GM12878 (cell line): Measurements from ENCODE around the gene SLC5A10. TPM values are rescaled to one million over a fixed set of nuclear protein-coding genes. Genes with fewer than 3 reads are reported as not detected.
A peak's percentile ranks its signal among the peaks of the same experiment; 100 is the strongest.

ENCODE experiments used
- ATAC-seq: fragments of 200-7000 bp; cut with Tn5 transposase; 3 replicates; pipeline ENCODE4 v1.9.1; 2020; ENCODE audit warnings: mild to moderate bottlenecking, moderate library complexity
- BruUV-seq: library from RNA; stranded (reverse); fragments of 400-500 nt; replicated peaks from 2 replicates; lab custom pipeline; 2021; lab: Mats Ljungman, UMichigan
- CTCF ChIA-PET: fragments of 300-600 bp; sonication (Branson Sonifier 250); formaldehyde crosslinking; extraction: SDS; loops from one replicate; lab custom pipeline; 2021; ENCODE audit warnings: inconsistent platforms; lab: Yijun Ruan, JAX
- POLR2A ChIA-PET: fragments of 350-600 bp; formaldehyde crosslinking; extraction: SDS; loops from one replicate; lab custom pipeline; 2021; ENCODE audit warnings: inconsistent platforms; lab: Charles Lee
- RAD21 ChIA-PET: fragments of 300-600 bp; sonication (Branson Sonifier 250); formaldehyde crosslinking; loops from one replicate; lab custom pipeline; 2023; ENCODE audit warnings: antibody characterized with exemption; ENCODE audit not compliant: unreplicated experiment; lab: Charles Lee
- SMC1A ChIA-PET: fragments of 300-600 bp; sonication (Branson Sonifier 250); formaldehyde crosslinking; loops from one replicate; lab custom pipeline; 2023; ENCODE audit not compliant: unreplicated experiment, uncharacterized antibody; lab: Charles Lee
- DNase-seq: peaks from one replicate; pipeline ENCODE4 v3.0.0-alpha.2; 2011; ENCODE audit warnings: low read depth, low spot score
- FAIRE-seq: peaks from 3 replicates; lab custom pipeline; 2011; peaks lifted over from hg19 to GRCh38; lab: Jason Lieb, UNC
- H2AFZ ChIP-seq: 2 replicates; pipeline ENCODE4 v1.6.0; 2011; ENCODE audit warnings: low read depth, low read length, control low read depth; ENCODE audit not compliant: control insufficient read depth
- H3K27ac ChIP-seq: 2 replicates; pipeline ENCODE4 v1.5.1; 2011; ENCODE audit warnings: control low read depth; ENCODE audit not compliant: control insufficient read depth, insufficient read depth
- H3K27me3 ChIP-seq, 2 experiments: replicated peaks in 1 of 2; 2 replicates each; pipeline versions ENCODE4 v1.6.0 to v1.6.1; 2011; ENCODE audit warnings: low read length in 1 of 2; ENCODE audit not compliant: control insufficient read depth in 2 of 2, insufficient read depth in 2 of 2
- H3K36me3 ChIP-seq, 2 experiments: 2 replicates each; pipeline ENCODE4 v1.5.1; 2011; ENCODE audit warnings: low read length in 1 of 2; ENCODE audit not compliant: control insufficient read depth in 2 of 2, insufficient read depth in 2 of 2
- H3K4me1 ChIP-seq: 2 replicates; pipeline ENCODE4 v1.6.1; 2011; ENCODE audit warnings: mild to moderate bottlenecking, low read length, moderate library complexity, mixed read lengths; ENCODE audit not compliant: control insufficient read depth, insufficient read depth
- H3K4me2 ChIP-seq: 2 replicates; pipeline ENCODE4 v1.6.0; 2011; ENCODE audit warnings: control low read depth; ENCODE audit not compliant: control insufficient read depth, insufficient read depth
- H3K4me3 ChIP-seq: fragments of 200-600 bp; sonication (generic); 2 replicates; pipeline ENCODE4 v1.5.1; 2016
- H3K79me2 ChIP-seq: 2 replicates; pipeline ENCODE4 v1.6.0; 2011; ENCODE audit warnings: low read length; ENCODE audit not compliant: control insufficient read depth, insufficient read depth
- H3K9ac ChIP-seq: 2 replicates; pipeline ENCODE4 v1.8.0; 2011; ENCODE audit warnings: low read length, control low read depth, mixed read lengths; ENCODE audit not compliant: control insufficient read depth, insufficient read depth
- H3K9me3 ChIP-seq: replicated peaks from 3 replicates; pipeline ENCODE4 v1.5.1; 2011; ENCODE audit warnings: mild to moderate bottlenecking, low read length; ENCODE audit not compliant: control insufficient read depth, insufficient read depth
- H4K20me1 ChIP-seq: 2 replicates; pipeline ENCODE4 v1.6.0; 2011; ENCODE audit not compliant: control insufficient read depth, insufficient read depth
- ASH2L ChIP-seq: fragments of 300-600, 200-600 bp; sonication (generic); IDR thresholded peaks from 2 replicates; pipeline ENCODE4 v1.6.1; 2017; ENCODE audit warnings: low read depth, mild to moderate bottlenecking, borderline replicate concordance
- ATF7 ChIP-seq: fragments of 450-650 bp; IDR thresholded peaks from 2 replicates; pipeline ENCODE4 v1.6.1; 2016; ENCODE audit warnings: low read depth, mild to moderate bottlenecking
- CEBPB ChIP-seq, 2 experiments: fragments of 150-350 bp in 1 of 2; IDR thresholded peaks; 2 replicates each; pipeline ENCODE4 v1.6.1; 2012 to 2014; ENCODE audit warnings: low read depth in 2 of 2, low read length in 2 of 2, borderline replicate concordance in 1 of 2, inconsistent platforms in 1 of 2
- E4F1 ChIP-seq: fragments of 450-650 bp; IDR thresholded peaks from 2 replicates; pipeline ENCODE4 v1.6.1; 2018; ENCODE audit warnings: borderline replicate concordance, mild to moderate bottlenecking; ENCODE audit not compliant: partially characterized antibody
- HDGF ChIP-seq: fragments of 450-650 bp; IDR thresholded peaks from 2 replicates; pipeline ENCODE4 v1.6.1; 2016; ENCODE audit warnings: antibody characterized with exemption
- IKZF2 ChIP-seq, 2 experiments: fragments of 450-650 bp; IDR thresholded peaks; 2 replicates each; pipeline ENCODE4 v1.6.1; 2017; ENCODE audit warnings: mild to moderate bottlenecking in 2 of 2, moderate library complexity in 2 of 2
- LARP7 ChIP-seq: fragments of 450-650 bp; IDR thresholded peaks from 2 replicates; pipeline ENCODE4 v1.6.1; 2017; ENCODE audit warnings: mild to moderate bottlenecking
- MAX ChIP-seq: IDR thresholded peaks from 2 replicates; pipeline ENCODE4 v1.6.1; 2012; ENCODE audit warnings: low read depth, low read length, improper control_type of control experiment
- NR2C1 ChIP-seq: fragments of 450-650 bp; IDR thresholded peaks from 2 replicates; pipeline ENCODE4 v1.6.1; 2017; ENCODE audit warnings: antibody characterized with exemption, mild to moderate bottlenecking, moderate library complexity
- RAD21 ChIP-seq: IDR thresholded peaks from 2 replicates; pipeline ENCODE4 v1.6.1; 2011; ENCODE audit warnings: mild to moderate bottlenecking, low read depth, low read length, moderate library complexity; ENCODE audit not compliant: insufficient read depth
- RELA ChIP-seq: fragments of 450-650 bp; IDR thresholded peaks from 2 replicates; pipeline ENCODE4 v1.8.0; 2014; ENCODE audit warnings: borderline replicate concordance; ENCODE audit not compliant: partially characterized antibody
- SIX5 ChIP-seq: IDR thresholded peaks from 2 replicates; pipeline ENCODE4 v1.6.1; 2011; ENCODE audit warnings: mild to moderate bottlenecking, low read depth, low read length, moderate library complexity; ENCODE audit not compliant: severe bottlenecking
- TCF7 ChIP-seq: IDR thresholded peaks from 2 replicates; pipeline ENCODE4 v1.6.1; 2014; ENCODE audit warnings: antibody characterized with exemption, borderline replicate concordance
- YBX1 ChIP-seq: fragments of 450-650 bp; IDR thresholded peaks from 2 replicates; pipeline ENCODE4 v1.6.1; 2016; ENCODE audit warnings: antibody characterized with exemption
- YY1 ChIP-seq: IDR thresholded peaks from 2 replicates; pipeline ENCODE4 v1.6.1; 2011; ENCODE audit warnings: low read depth, mild to moderate bottlenecking, low read length
- ZBED1 ChIP-seq: IDR thresholded peaks from 2 replicates; pipeline ENCODE4 v1.6.1; 2016; ENCODE audit warnings: borderline replicate concordance
- WGBS: methylation state at CpG from one replicate; pipeline ENCODE4 v1.1.6; 2016; ENCODE audit warnings: low lambda C conversion rate; ENCODE audit not compliant: insufficient replicate concordance, insufficient coverage; ENCODE audit errors: missing lambda C conversion rate; 5-methylcytosine and 5-hydroxymethylcytosine counted together
- in situ Hi-C: fragments of 300-500 bp; cut with MboI; formaldehyde crosslinking; loops from 9 replicates; pipeline ENCODE4 v1.14.3; 2018; ENCODE audit warnings: mixed read lengths
- intact Hi-C: fragments of 100-400 bp; cut with micrococcal nuclease; formaldehyde crosslinking; loops from one replicate; pipeline ENCODE4 v1.14.2; 2022; ENCODE audit not compliant: unreplicated experiment
- polyA plus RNA-seq, 11 experiments: library from polyadenylated mRNA; depleted of rRNA in 4 of 11; unstranded in 6 of 11; stranded (reverse) in 5 of 11; fragments of >200 nt; fragmentation: Nextera tagmentation in 4 of 11; fragmentation: Illumina TruSeq in 1 of 11; extraction: Ambion mirVana in 4 of 11; extraction: Trizol in 1 of 11; gene quantifications; 1 replicate in 1 of 11; 2 replicates in 10 of 11; pipeline versions ENCODE4 v1.2.1 to v1.2.3, GENCODE V29; 2011 to 2016; ENCODE audit warnings: inconsistent platforms in 2 of 11, missing spikeins in 2 of 11, low read depth in 1 of 11
- total RNA-seq, 4 experiments: library from RNA; depleted of rRNA in 3 of 4; stranded (reverse); fragments of >200 nt in 3 of 4; fragmentation: Illumina TruSeq in 1 of 4; extraction: Trizol in 1 of 4; gene quantifications; 2 replicates each; pipeline versions ENCODE4 v1.2.1 to v1.2.3, GENCODE V29; 2013 to 2021
- TF ChIP-seq, protein P1 (sequence below): IDR thresholded peaks from 2 replicates; pipeline ENCODE4 v1.6.1; 2011; ENCODE audit warnings: mild to moderate bottlenecking, low read depth, low read length, moderate library complexity; ENCODE audit not compliant: insufficient replicate concordance
- TF ChIP-seq, protein P2 (sequence below), 3 experiments: IDR thresholded peaks in 2 of 3; conservative IDR thresholded peaks in 1 of 3; 2 replicates each; pipeline ENCODE4 v1.5.1; 2011; ENCODE audit warnings: low read depth in 3 of 3, low read length in 3 of 3, mild to moderate bottlenecking in 3 of 3, control low read depth in 2 of 3, moderate library complexity in 2 of 3, inconsistent platforms in 1 of 3, mixed read lengths in 1 of 3; ENCODE audit not compliant: control insufficient read depth in 2 of 3, insufficient read depth in 1 of 3; ENCODE audit errors: extremely low read depth in 1 of 3

Gene SLC5A10
- total and polyA plus RNA-seq, 10 of the 15 experiments (the other 5 are each of a cell fraction or from before 2014, with no cell fraction given) = under 0.01 to 0.18 (median 0.07) TPM; not detected in 4

DNA sequence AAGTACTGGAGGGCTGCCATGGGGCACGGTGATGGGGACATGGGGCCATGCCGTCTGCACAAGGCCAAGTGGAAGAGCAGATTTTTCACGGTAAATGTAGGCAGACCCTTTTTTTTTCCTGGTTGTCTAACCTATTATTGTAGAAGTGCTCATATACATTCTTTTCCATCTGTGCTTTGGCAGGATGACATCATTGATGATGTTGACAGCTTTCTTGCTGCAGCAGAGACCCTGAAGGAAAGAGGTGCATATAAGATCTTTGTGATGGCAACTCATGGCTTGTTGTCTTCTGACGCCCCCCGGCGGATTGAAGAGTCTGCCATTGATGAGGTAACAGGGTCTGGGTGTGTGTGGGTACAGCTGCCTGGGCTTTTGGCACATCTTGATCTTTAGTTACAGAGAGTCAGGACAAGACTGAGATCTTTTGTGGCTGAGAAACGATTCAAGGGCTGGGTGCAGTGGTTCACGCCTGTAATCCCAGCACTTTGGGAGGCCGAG, 23.3 kb upstream of the SLC5A10 start:
- no peaks in the 10 kb centered on the region for H3K9me3 ChIP-seq
- ATAC-seq = 0 out of 3 replicates have a peak, but pooled peaks have one; percentile 21
- FAIRE-seq = no peak
- in situ Hi-C loops (no loop called here), intact Hi-C loops (no loop called here)
- H3K27me3 ChIP-seq = no peaks in the 10 kb centered on the region
- ChIA-PET CTCF (interaction anchor here (0.9 kb wide), 1 partner anchor 9 kb away, joined by 3 read pairs; no protein-coding TSS in a partner anchor), SMC1A (no interaction called here), RAD21 (no interaction called here), POLR2A (no interaction called here)
- peaks cover 10% of the 10 kb centered on the region for H3K4me1 ChIP-seq
- no TSS peak for BruUV-seq
- H4K20me1 ChIP-seq = no peaks in the 10 kb centered on the region
- no peak for DNase-seq
- H3K79me2 ChIP-seq = 0 out of 2 replicates have a peak, but pooled peaks cover 2% of the 10 kb centered on the region
- H3K36me3 ChIP-seq = peaks cover 22 to 27% of the 10 kb centered on the region in 2 experiments
- no peak overlapping the region for H3K4me2 ChIP-seq
- H2AFZ ChIP-seq = no peak overlapping the region
- no peak overlapping the region for H3K9ac ChIP-seq
- no peak overlapping the region for H3K4me3 ChIP-seq
- H3K27ac ChIP-seq = no peak overlapping the region
- 93% methylated on average over 9 of the region's 9 CpGs for WGBS
- TF ChIP-seq YBX1 (no peak), NR2C1 (no peak), ATF7 (0 out of 2 replicates have a peak, but pooled peaks have one; percentile 14), HDGF (no peak), E4F1 (no peak), RAD21 (peak; percentile 57; the same call in 1 of the 2 replicates), TCF7 (no peak), YY1 (peak; percentile 33; the same call in 1 of the 2 replicates), IKZF2 (IDR thresholded peaks at IDR 0.05) (no peak), SIX5 (no peak), RELA (no peak), LARP7 (no peak), ZBED1 (no peak), ASH2L (no peak), MAX (no peak), CEBPB (IDR thresholded peaks at IDR 0.05; ENCODE audit: borderline replicate concordance in 1 of 2, low read depth in 2 of 2, low read length in 2 of 2) (no peak)
- TF ChIP-seq, protein P1, sequence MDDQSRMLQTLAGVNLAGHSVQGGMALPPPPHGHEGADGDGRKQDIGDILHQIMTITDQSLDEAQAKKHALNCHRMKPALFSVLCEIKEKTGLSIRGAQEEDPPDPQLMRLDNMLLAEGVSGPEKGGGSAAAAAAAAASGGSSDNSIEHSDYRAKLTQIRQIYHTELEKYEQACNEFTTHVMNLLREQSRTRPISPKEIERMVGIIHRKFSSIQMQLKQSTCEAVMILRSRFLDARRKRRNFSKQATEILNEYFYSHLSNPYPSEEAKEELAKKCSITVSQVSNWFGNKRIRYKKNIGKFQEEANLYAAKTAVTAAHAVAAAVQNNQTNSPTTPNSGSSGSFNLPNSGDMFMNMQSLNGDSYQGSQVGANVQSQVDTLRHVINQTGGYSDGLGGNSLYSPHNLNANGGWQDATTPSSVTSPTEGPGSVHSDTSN = no peak
- TF ChIP-seq, protein P2, sequence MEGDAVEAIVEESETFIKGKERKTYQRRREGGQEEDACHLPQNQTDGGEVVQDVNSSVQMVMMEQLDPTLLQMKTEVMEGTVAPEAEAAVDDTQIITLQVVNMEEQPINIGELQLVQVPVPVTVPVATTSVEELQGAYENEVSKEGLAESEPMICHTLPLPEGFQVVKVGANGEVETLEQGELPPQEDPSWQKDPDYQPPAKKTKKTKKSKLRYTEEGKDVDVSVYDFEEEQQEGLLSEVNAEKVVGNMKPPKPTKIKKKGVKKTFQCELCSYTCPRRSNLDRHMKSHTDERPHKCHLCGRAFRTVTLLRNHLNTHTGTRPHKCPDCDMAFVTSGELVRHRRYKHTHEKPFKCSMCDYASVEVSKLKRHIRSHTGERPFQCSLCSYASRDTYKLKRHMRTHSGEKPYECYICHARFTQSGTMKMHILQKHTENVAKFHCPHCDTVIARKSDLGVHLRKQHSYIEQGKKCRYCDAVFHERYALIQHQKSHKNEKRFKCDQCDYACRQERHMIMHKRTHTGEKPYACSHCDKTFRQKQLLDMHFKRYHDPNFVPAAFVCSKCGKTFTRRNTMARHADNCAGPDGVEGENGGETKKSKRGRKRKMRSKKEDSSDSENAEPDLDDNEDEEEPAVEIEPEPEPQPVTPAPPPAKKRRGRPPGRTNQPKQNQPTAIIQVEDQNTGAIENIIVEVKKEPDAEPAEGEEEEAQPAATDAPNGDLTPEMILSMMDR (IDR thresholded peaks at IDR 0.05 in 2 of 3, conservative IDR thresholded peaks at IDR 0.05 in 1 of 3; ENCODE audit: control insufficient read depth in 2 of 3, extremely low read depth in 1 of 3, insufficient read depth in 1 of 3, low read depth in 3 of 3, low read length in 3 of 3) = peak in 2 of 3 experiments; percentile 14 to 29; a peak in 1 of 6 replicates
